ENCODE results near the gene ICE1. TPM values are rescaled to one million over a fixed set of nuclear protein-coding genes. Genes with fewer than 3 reads are reported as not detected.

Gene ICE1
- total and polyA plus RNA-seq, 9 of the 15 experiments (the other 6 are each of a cell fraction or from before 2014, with no cell fraction given), result 4.9 to 47.4 (median 28.2) TPM

GRCh38 chr5:5494489-5495402, 72.3 kb downstream of the ICE1 start (continued):
- TF ChIP-seq E2F4 (CRISPR knock-in tag; IDR thresholded peaks at IDR 0.05; ENCODE audit: low read depth) (no peak), ZNF592 (IDR thresholded peaks at IDR 0.05) (no peak), CHAMP1 (IDR thresholded peaks at IDR 0.05) (no peak), SLC30A9 (CRISPR knock-in tag; IDR thresholded peaks at IDR 0.05) (no peak), RBM14 (IDR thresholded peaks at IDR 0.05; ENCODE audit: borderline replicate concordance, insufficient read depth, low read depth, low read length) (no peak), SMARCA5 (IDR thresholded peaks at IDR 0.05) (no peak), ZC3H4 (CRISPR knock-in tag; IDR thresholded peaks at IDR 0.05; ENCODE audit: borderline replicate concordance) (no peak), HEY1 (CRISPR knock-in tag; IDR thresholded peaks at IDR 0.05; ENCODE audit: borderline replicate concordance) (no peak)
- TF ChIP-seq, protein P1, sequence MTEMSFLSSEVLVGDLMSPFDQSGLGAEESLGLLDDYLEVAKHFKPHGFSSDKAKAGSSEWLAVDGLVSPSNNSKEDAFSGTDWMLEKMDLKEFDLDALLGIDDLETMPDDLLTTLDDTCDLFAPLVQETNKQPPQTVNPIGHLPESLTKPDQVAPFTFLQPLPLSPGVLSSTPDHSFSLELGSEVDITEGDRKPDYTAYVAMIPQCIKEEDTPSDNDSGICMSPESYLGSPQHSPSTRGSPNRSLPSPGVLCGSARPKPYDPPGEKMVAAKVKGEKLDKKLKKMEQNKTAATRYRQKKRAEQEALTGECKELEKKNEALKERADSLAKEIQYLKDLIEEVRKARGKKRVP (CRISPR knock-in tag; IDR thresholded peaks at IDR 0.05), result no peak
- TF ChIP-seq, protein P2, sequence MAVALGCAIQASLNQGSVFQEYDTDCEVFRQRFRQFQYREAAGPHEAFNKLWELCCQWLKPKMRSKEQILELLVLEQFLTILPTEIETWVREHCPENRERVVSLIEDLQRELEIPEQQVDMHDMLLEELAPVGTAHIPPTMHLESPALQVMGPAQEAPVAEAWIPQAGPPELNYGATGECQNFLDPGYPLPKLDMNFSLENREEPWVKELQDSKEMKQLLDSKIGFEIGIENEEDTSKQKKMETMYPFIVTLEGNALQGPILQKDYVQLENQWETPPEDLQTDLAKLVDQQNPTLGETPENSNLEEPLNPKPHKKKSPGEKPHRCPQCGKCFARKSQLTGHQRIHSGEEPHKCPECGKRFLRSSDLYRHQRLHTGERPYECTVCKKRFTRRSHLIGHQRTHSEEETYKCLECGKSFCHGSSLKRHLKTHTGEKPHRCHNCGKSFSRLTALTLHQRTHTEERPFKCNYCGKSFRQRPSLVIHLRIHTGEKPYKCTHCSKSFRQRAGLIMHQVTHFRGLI (CRISPR knock-in tag; IDR thresholded peaks at IDR 0.05), result no peak

All from K562 (cell line).